ENCODE data around the gene CORO6.

The CORO6 gene

GRCh38 chr17:29615492-29616299 lies 7.0 kb downstream of the CORO6 start:
- Histone ChIP-seq H3K9me3 (ENCODE audit: severe bottlenecking) (no peaks in the 10 kb centered on the region), H3K27ac (no peak overlapping the region), H3K27me3 (ENCODE audit: insufficient read depth, low read depth, severe bottlenecking) (peaks cover 6% of the 10 kb centered on the region), H3K36me3 (peaks cover 10% of the 10 kb centered on the region), H3K4me3 (ENCODE audit: low read depth, low read length) (peak overlapping the region; percentile 50)
- DNase-seq: peak; percentile 87
- no peak for TF ChIP-seq CTCF (IDR thresholded peaks at IDR 0.05; ENCODE audit: low read depth, low read length)

DNA sequence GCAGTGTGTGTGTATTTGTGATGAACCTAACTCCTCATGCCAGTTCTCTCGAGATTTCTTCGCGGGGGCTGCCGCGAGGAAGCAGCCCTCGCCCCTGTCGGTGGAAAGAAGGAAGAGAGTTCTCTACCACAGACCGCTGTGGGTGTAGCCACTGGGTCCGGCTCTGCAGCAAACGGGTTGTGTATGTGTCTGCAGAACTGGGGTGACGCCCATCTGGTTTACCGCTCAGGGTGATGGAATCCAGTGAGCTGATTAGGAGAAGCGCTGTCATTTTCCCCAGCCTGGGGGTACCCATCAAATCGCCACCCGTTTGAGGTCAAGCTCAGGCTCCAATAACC lies 7.7 kb downstream of the CORO6 start:
- no peak for DNase-seq
- TF ChIP-seq CTCF (IDR thresholded peaks at IDR 0.05; ENCODE audit: low read depth, low read length): no peak
- Histone ChIP-seq H3K27ac (no peak overlapping the region), H3K36me3 (peaks cover 15% of the 10 kb centered on the region), H3K27me3 (ENCODE audit: insufficient read depth, low read depth, severe bottlenecking) (peaks cover 6% of the 10 kb centered on the region), H3K4me3 (ENCODE audit: low read depth, low read length) (no peak overlapping the region), H3K9me3 (ENCODE audit: severe bottlenecking) (no peaks in the 10 kb centered on the region)

- H3K27me3 ChIP-seq (ENCODE audit: insufficient read depth, low read depth, severe bottlenecking): peaks cover 6% of the 10 kb centered on the region
- TF ChIP-seq CTCF (IDR thresholded peaks at IDR 0.05; ENCODE audit: low read depth, low read length): no peak
- H3K36me3 ChIP-seq: peaks cover 15% of the 10 kb centered on the region
- H3K9me3 ChIP-seq (ENCODE audit: severe bottlenecking): no peaks in the 10 kb centered on the region
- no peak overlapping the region for H3K27ac ChIP-seq
- H3K4me3 ChIP-seq (ENCODE audit: low read depth, low read length): no peak overlapping the region
- DNase-seq: no peak
Observed at GRCh38 chr17:29614349-29615047, 8.2 kb downstream of the CORO6 start.

- Histone ChIP-seq H3K27ac (no peak overlapping the region), H3K4me3 (ENCODE audit: low read depth, low read length) (no peak overlapping the region), H3K9me3 (ENCODE audit: severe bottlenecking) (no peaks in the 10 kb centered on the region), H3K27me3 (ENCODE audit: insufficient read depth, low read depth, severe bottlenecking) (peaks cover 6% of the 10 kb centered on the region), H3K36me3 (peaks cover 20% of the 10 kb centered on the region)
- DNase-seq: no peak
- TF ChIP-seq CTCF (IDR thresholded peaks at IDR 0.05; ENCODE audit: low read depth, low read length): no peak
Observed at GRCh38 chr17:29613856-29614255, 8.9 kb downstream of the CORO6 start.

DNA sequence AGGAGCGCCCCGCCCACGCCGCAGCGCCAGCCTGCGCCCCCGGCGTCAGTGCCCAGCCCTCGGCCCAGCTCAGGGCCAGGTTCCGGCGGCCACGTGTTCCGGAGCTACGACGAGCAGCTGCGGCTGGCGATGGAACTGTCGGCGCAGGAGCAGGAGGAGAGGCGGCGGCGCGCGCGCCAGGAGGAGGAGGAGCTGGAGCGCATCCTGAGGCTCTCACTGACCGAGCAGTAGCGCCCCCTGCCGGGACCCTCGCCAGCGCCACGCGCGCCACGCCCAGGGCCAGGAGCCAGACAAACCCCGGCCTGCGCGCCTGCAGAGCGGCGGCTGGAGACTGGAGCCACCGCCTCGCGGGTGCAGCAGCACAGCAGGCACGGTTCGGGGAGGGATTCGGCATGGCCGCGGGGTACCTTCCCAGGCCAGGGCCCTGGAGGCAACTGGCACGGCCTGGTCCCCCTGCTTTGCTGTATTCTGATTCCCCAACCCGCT lies 9.3 kb downstream of the CORO6 start:
- Histone ChIP-seq H3K9me3 (ENCODE audit: severe bottlenecking) (no peaks in the 10 kb centered on the region), H3K27ac (no peak overlapping the region), H3K27me3 (ENCODE audit: insufficient read depth, low read depth, severe bottlenecking) (peaks cover 6% of the 10 kb centered on the region), H3K36me3 (peaks cover 24% of the 10 kb centered on the region), H3K4me3 (ENCODE audit: low read depth, low read length) (no peak overlapping the region)
- DNase-seq: no peak
- TF ChIP-seq CTCF (IDR thresholded peaks at IDR 0.05; ENCODE audit: low read depth, low read length): no peak
